Measurements from ENCODE around the gene FRMD5. TPM values are rescaled to one million over a fixed set of nuclear protein-coding genes. Genes with fewer than 3 reads are reported as not detected.
"Not testable (repeated sequence)": the region's sequence is repeated elsewhere in the genome, so short reads cannot be mapped to it uniquely, and the experiment has no call there.

FRMD5 gene
- total RNA-seq (under 1 TPM; 0.28 to 0.44 TPM), polyA plus RNA-seq (0.37 TPM)

DNA sequence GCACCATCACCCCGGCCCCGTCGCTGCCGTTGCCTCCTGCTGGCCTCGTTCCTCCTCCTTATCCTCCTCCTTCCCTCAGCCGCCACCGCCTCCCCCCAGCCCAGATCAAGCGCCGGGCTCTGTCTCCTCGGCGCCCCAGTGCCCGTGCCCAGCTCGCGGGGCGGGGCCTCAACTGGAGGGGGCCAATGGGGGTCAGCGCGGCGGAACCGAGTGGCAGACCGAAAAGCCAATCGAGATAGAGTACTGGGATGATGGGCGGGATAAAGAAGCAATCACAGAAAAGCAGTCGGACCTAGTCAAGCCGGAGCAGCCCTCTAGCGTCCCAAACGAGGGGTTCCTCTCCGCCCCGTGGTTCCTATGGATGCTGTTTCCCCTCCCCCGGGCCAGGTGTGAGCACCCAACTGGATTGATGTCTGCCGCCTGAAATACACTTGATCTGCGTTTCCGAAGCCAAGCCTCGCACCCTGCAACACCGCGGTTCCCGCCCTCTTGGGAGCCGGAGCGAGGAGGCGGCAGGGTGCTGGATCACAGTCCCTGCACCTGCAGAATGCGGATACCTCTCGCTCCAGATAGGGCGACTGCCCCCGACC lies at the start of gene FRMD5:
TSS of gene FRMD5 (minus strand) at position 121 of the 590 bp plus-strand sequence.
- peaks cover 0 to 3% (median 0%) of the 10 kb centered on the region in 3 donors for H3K36me3 Mint-ChIP-seq
- peaks cover 17% of the 10 kb centered on the region for H3K4me1 ChIP-seq (ENCODE audit: insufficient read depth, low read length)
- peaks cover 41% of the 10 kb centered on the region for H3K27me3 ChIP-seq (ENCODE audit: insufficient read depth, low read length, poor library complexity, severe bottlenecking)
- H3K27ac Mint-ChIP-seq = peak within 1 kb of the TSS in 5 of 8 donors; percentile 17 to 75 (median 47)
- peak within 1 kb of the TSS; percentile 80 to 92 (median 89) for H3K4me3 Mint-ChIP-seq
- peaks cover 0 to 4% (median 0%) of the 10 kb centered on the region in 5 donors for H3K9me3 Mint-ChIP-seq
- no peak within 1 kb of the TSS for H3K27ac ChIP-seq (ENCODE audit: low read depth, low read length)
- POLR2A ChIA-PET = interaction anchor here (0.7 kb wide), 1 partner anchor 959 kb away, joined by 3 read pairs; no protein-coding TSS in a partner anchor
- H3K9me3 ChIP-seq (ENCODE audit: low read length) = no peaks in the 10 kb centered on the region
- DNase-seq = peak; percentile 63 to 90 (median 80)
- peak within 1 kb of the TSS; percentile 81 for H3K4me3 ChIP-seq (ENCODE audit: low read length)
- H3K4me1 Mint-ChIP-seq = peaks cover 17 to 24% (median 20%) of the 10 kb centered on the region in 3 donors
- peaks cover 40 to 80% of the 10 kb centered on the region in 2 donors for H3K27me3 Mint-ChIP-seq
- CTCF ChIA-PET = interaction anchor here (0.9 kb wide), 1 partner anchor 9 kb away, joined by 3 read pairs; no protein-coding TSS in a partner anchor
- H3K36me3 ChIP-seq (ENCODE audit: insufficient read depth, low read length) = no peaks in the 10 kb centered on the region

DNA sequence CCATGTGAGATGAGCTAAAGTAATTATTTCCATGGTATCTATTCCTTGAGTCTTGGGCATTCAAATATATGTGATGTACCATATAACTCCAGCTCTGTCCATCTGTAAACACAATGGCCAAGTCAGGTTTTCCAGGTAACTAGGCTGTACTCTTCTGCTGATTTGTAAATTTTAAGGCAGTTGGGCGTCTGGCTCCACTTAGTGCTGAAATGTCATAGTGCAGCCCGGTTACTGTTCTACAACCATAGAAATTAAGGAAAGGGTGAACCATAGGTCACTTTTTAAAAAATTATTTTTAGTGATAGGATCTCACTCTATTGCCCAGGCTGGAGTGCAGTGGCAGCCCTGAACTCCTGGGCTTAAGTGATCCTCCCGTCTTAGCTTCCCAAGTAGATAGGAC lies 48.8 kb upstream of the FRMD5 start:
- no peak for DNase-seq
- Mint-ChIP-seq H3K4me3 (no peak overlapping the region), H3K36me3 (no peaks in the 10 kb centered on the region), H3K4me1 (no peaks in the 10 kb centered on the region), H3K27me3 (peaks cover 6 to 11% of the 10 kb centered on the region in 2 donors), H3K9me3 (no peaks in the 10 kb centered on the region), H3K27ac (peak overlapping the region in 1 of 8 donors; percentile 25)
- H3K27me3 ChIP-seq (ENCODE audit: insufficient read depth, low read length, poor library complexity, severe bottlenecking) = no peaks in the 10 kb centered on the region
- H3K9me3 ChIP-seq (ENCODE audit: low read length) = no peaks in the 10 kb centered on the region
- H3K27ac ChIP-seq (ENCODE audit: low read depth, low read length) = no peak overlapping the region
- CTCF ChIA-PET = interaction anchor here (0.9 kb wide), 1 partner anchor 12 kb away, joined by 3 read pairs; no protein-coding TSS in a partner anchor
- POLR2A ChIA-PET = no interaction called here
- H3K4me3 ChIP-seq (ENCODE audit: low read length) = no peak overlapping the region
- H3K36me3 ChIP-seq (ENCODE audit: insufficient read depth, low read length) = no peaks in the 10 kb centered on the region
- H3K4me1 ChIP-seq (ENCODE audit: insufficient read depth, low read length) = no peaks in the 10 kb centered on the region

DNA sequence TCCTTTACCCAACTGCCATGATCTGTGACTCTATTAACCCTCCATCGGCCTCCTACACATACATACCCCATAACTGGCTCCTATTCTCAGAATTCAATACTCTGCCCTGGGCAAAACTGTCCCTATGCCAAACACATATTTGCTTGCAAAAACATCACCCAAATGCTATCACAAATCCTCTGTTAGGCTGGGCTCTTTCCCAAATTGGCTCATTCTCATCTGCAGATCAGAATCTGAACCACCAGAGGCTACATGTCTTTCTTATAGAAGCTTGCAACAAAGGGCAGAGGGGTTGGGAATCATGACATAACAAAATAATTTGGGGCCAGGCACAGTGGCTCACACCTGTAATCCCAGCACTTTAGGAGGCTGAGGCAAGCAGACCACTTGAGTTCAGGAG lies 48.1 kb upstream of the FRMD5 start:
- Mint-ChIP-seq H3K27me3 (peaks cover 5 to 10% of the 10 kb centered on the region in 2 donors), H3K9me3 (no peaks in the 10 kb centered on the region), H3K4me3 (no peak overlapping the region), H3K4me1 (no peaks in the 10 kb centered on the region), H3K36me3 (no peaks in the 10 kb centered on the region), H3K27ac (no peak overlapping the region)
- no peak for DNase-seq
- no peak overlapping the region for H3K27ac ChIP-seq (ENCODE audit: low read depth, low read length)
- H3K9me3 ChIP-seq (ENCODE audit: low read length) = no peaks in the 10 kb centered on the region
- ChIA-PET CTCF (interaction anchor here (0.9 kb wide), 1 partner anchor 12 kb away, joined by 3 read pairs; no protein-coding TSS in a partner anchor), POLR2A (no interaction called here)
- no peaks in the 10 kb centered on the region for H3K4me1 ChIP-seq (ENCODE audit: insufficient read depth, low read length)
- no peak overlapping the region for H3K4me3 ChIP-seq (ENCODE audit: low read length)
- no peaks in the 10 kb centered on the region for H3K36me3 ChIP-seq (ENCODE audit: insufficient read depth, low read length)
- no peaks in the 10 kb centered on the region for H3K27me3 ChIP-seq (ENCODE audit: insufficient read depth, low read length, poor library complexity, severe bottlenecking)

DNA sequence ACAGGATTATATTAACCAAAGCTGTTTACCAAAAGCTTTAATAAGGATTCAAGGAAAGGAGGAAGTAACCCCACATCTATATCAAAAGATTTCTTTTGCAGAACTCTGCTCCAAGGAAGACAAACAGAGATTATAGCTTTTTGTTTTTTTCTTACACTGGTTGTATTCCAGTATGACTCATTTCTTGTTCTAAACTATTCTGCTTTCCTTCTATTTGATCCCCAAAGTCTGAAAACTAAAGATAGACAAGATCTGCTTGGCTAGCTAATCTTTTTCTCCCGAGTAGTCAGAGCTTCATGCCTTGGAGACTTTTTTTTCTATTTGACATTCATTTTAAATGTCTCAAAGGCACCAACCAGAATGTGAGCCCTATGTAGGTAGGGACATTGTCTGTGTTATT lies 36.8 kb upstream of the FRMD5 start:
- Histone ChIP-seq H3K4me3 (ENCODE audit: low read length) (no peak overlapping the region), H3K27ac (ENCODE audit: low read depth, low read length) (no peak overlapping the region), H3K27me3 (ENCODE audit: insufficient read depth, low read length, poor library complexity, severe bottlenecking) (no peaks in the 10 kb centered on the region), H3K4me1 (ENCODE audit: insufficient read depth, low read length) (no peaks in the 10 kb centered on the region), H3K9me3 (ENCODE audit: low read length) (no peaks in the 10 kb centered on the region), H3K36me3 (ENCODE audit: insufficient read depth, low read length) (no peaks in the 10 kb centered on the region)
- no peak overlapping the region for H3K4me3 Mint-ChIP-seq
- ChIA-PET POLR2A (no interaction called here), CTCF (interaction anchor here (0.9 kb wide), 1 partner anchor 12 kb away, joined by 3 read pairs; no protein-coding TSS in a partner anchor)
- no peak overlapping the region for H3K27ac Mint-ChIP-seq
- H3K4me1 Mint-ChIP-seq = no peaks in the 10 kb centered on the region
- H3K27me3 Mint-ChIP-seq = peaks cover 7 to 18% of the 10 kb centered on the region in 2 donors
- DNase-seq = no peak
- peaks cover 0 to 2% (median 0%) of the 10 kb centered on the region in 5 donors for H3K9me3 Mint-ChIP-seq
- H3K36me3 Mint-ChIP-seq = no peaks in the 10 kb centered on the region

DNA sequence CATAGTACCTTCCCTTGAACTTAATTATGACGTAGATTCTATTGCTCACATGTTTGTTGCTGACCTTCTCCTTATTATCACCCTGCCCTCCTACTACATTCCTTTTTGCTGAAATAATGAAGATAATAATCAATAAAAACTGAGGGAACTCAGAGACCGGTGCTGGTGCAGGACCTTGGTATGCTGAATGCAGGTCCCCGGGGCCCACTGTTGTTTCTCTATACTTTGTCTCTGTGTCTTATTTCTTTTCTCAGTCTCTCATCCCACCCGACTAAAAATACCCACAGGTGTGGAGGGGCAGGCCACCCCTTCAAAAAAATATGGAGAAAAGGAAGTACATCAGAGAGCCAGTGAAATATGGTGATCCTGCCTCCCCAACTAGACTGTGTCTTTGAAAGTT lies 34.2 kb upstream of the FRMD5 start:
- DNase-seq; H3K4me1 ChIP-seq (ENCODE audit: insufficient read depth, low read length); H3K4me3 Mint-ChIP-seq; H3K4me3 ChIP-seq (ENCODE audit: low read length); H3K36me3 ChIP-seq (ENCODE audit: insufficient read depth, low read length); H3K36me3 Mint-ChIP-seq; H3K27ac Mint-ChIP-seq; H3K27ac ChIP-seq (ENCODE audit: low read depth, low read length); CTCF ChIA-PET; H3K27me3 ChIP-seq (ENCODE audit: insufficient read depth, low read length, poor library complexity, severe bottlenecking); H3K9me3 Mint-ChIP-seq; H3K9me3 ChIP-seq (ENCODE audit: low read length); H3K4me1 Mint-ChIP-seq; POLR2A ChIA-PET: not testable (repeated sequence)
- H3K27me3 Mint-ChIP-seq = peaks cover 11 to 16% of the 10 kb centered on the region in 2 donors

DNA sequence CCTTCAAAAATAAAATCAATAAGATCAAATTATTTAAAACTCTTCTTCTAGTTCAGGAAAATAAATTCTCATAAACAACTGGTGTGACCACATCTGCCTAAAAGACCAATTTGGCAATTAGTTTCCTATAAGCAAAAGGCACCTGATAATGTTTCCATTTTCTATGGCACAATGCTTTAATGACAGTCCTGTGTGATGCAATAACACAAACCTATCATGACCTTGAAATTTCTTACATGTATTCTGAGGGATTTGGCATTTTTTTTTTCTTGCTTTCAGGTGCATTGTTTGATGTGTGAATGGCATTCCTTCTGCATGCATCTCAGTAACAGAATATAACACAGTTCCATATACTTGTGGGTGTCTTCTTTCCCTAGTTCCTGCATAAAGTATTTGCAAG lies 32.5 kb upstream of the FRMD5 start:
- Histone ChIP-seq H3K27ac (ENCODE audit: low read depth, low read length) (no peak overlapping the region), H3K36me3 (ENCODE audit: insufficient read depth, low read length) (no peaks in the 10 kb centered on the region), H3K9me3 (ENCODE audit: low read length) (no peaks in the 10 kb centered on the region), H3K27me3 (ENCODE audit: insufficient read depth, low read length, poor library complexity, severe bottlenecking) (no peaks in the 10 kb centered on the region), H3K4me3 (ENCODE audit: low read length) (no peak overlapping the region), H3K4me1 (ENCODE audit: insufficient read depth, low read length) (no peaks in the 10 kb centered on the region)
- H3K36me3 Mint-ChIP-seq = no peaks in the 10 kb centered on the region
- ChIA-PET POLR2A (no interaction called here), CTCF (no interaction called here)
- peaks cover 0 to 5% (median 0%) of the 10 kb centered on the region in 5 donors for H3K9me3 Mint-ChIP-seq
- no peaks in the 10 kb centered on the region for H3K4me1 Mint-ChIP-seq
- no peak overlapping the region for H3K27ac Mint-ChIP-seq
- no peak overlapping the region for H3K4me3 Mint-ChIP-seq
- peaks cover 13 to 23% of the 10 kb centered on the region in 2 donors for H3K27me3 Mint-ChIP-seq
- DNase-seq = no peak

DNA sequence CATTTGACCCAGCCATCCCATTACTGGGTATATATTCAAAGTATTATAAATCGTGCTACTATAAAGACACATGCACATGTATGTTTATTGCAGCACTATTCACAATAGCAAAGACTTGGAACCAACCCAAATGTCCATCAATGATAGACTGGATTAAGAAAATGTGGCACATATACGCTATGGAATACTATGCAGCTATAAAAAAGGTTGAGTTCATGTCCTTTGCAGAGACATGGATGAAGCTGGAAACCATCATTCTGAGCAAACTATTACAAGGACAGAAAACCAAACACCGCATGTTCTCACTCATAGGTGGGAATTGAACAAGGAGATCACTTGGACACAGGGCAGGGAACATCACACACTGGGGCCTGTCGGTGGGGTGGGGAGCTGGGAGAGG lies 31.9 kb upstream of the FRMD5 start:
- H3K9me3 ChIP-seq (ENCODE audit: low read length); CTCF ChIA-PET; H3K27ac ChIP-seq (ENCODE audit: low read depth, low read length); H3K27me3 ChIP-seq (ENCODE audit: insufficient read depth, low read length, poor library complexity, severe bottlenecking); H3K9me3 Mint-ChIP-seq; H3K4me3 Mint-ChIP-seq; DNase-seq; POLR2A ChIA-PET; H3K36me3 Mint-ChIP-seq; H3K4me3 ChIP-seq (ENCODE audit: low read length); H3K27ac Mint-ChIP-seq; H3K4me1 Mint-ChIP-seq; H3K4me1 ChIP-seq (ENCODE audit: insufficient read depth, low read length); H3K36me3 ChIP-seq (ENCODE audit: insufficient read depth, low read length): not testable (repeated sequence)
- peaks cover 12 to 26% of the 10 kb centered on the region in 2 donors for H3K27me3 Mint-ChIP-seq

DNA sequence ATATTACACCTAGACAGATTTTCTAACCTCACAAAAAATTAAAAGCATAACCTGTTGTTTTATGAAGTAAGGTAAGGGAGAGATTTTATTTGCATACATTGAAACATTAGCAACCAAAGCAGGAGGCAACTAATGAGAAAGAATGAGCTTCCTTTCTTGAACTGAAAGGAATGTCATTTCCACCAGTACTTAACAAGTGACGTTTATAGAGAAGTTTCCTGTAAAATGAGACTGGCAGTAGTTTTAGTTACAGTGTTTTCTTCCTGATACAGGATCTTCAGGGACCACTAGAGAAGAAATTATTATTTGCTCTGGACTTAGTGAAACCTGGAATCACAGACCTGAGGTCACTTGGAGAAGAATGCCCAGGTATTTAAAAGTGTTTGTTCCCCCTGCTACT lies 27.4 kb upstream of the FRMD5 start:
- H3K27me3 ChIP-seq (ENCODE audit: insufficient read depth, low read length, poor library complexity, severe bottlenecking) = no peaks in the 10 kb centered on the region
- POLR2A ChIA-PET = no interaction called here
- H3K27me3 Mint-ChIP-seq = peaks cover 19 to 39% of the 10 kb centered on the region in 2 donors
- no peak overlapping the region for H3K4me3 Mint-ChIP-seq
- peak overlapping the region in 2 of 8 donors; percentile 27 to 35 for H3K27ac Mint-ChIP-seq
- no peaks in the 10 kb centered on the region for H3K36me3 Mint-ChIP-seq
- no peak overlapping the region for H3K27ac ChIP-seq (ENCODE audit: low read depth, low read length)
- H3K4me1 Mint-ChIP-seq = peaks cover 1 to 4% (median 3%) of the 10 kb centered on the region in 3 donors
- peaks cover 0 to 5% (median 0%) of the 10 kb centered on the region in 5 donors for H3K9me3 Mint-ChIP-seq
- no peaks in the 10 kb centered on the region for H3K4me1 ChIP-seq (ENCODE audit: insufficient read depth, low read length)
- no peak overlapping the region for H3K4me3 ChIP-seq (ENCODE audit: low read length)
- no peaks in the 10 kb centered on the region for H3K36me3 ChIP-seq (ENCODE audit: insufficient read depth, low read length)
- CTCF ChIA-PET = interaction anchor here (0.8 kb wide), 1 partner anchor 279 kb away, joined by 3 read pairs; no protein-coding TSS in a partner anchor
- H3K9me3 ChIP-seq (ENCODE audit: low read length) = no peaks in the 10 kb centered on the region
- DNase-seq = no peak
